ENCODE measurements around the gene OR1S2.
"Not testable (repeated sequence)": the region's sequence is repeated elsewhere in the genome, so short reads cannot be mapped to it uniquely, and the experiment has no call there.

OR1S2 gene

GRCh38 chr11:58204042-58204441 is at the start of gene OR1S2:
Gene OR1S2, minus strand, starts transcription at chr11:58204142. Its CDS starts 0 bp downstream, at chr11:58204142.
- DNase-seq (ENCODE audit: low spot score) = no peak

- DNase-seq (ENCODE audit: low spot score) = no peak
Observed at GRCh38 chr11:58243954-58244353, 40.0 kb upstream of the OR1S2 start.

GRCh38 chr11:58227956-58228615 is 24.1 kb upstream of the OR1S2 start:
- no peak for DNase-seq (ENCODE audit: low spot score)

- no peak for DNase-seq (ENCODE audit: low spot score)
Observed at GRCh38 chr11:58222721-58223120, 18.8 kb upstream of the OR1S2 start.

- DNase-seq (ENCODE audit: low spot score) = no peak
Observed at GRCh38 chr11:58216476-58216875, 12.5 kb upstream of the OR1S2 start.

- not testable (repeated sequence) for DNase-seq (ENCODE audit: low spot score)
Observed at GRCh38 chr11:58212420-58212819, 8.5 kb upstream of the OR1S2 start, which contains the start of gene OR1S1. Gene OR1S1, plus strand, starts transcription at chr11:58212720.

GRCh38 chr11:58199271-58199670 is 4.7 kb downstream of the OR1S2 start:
- DNase-seq (ENCODE audit: low spot score) = no peak

GRCh38 chr11:58195939-58196338 is 8.0 kb downstream of the OR1S2 start:
- DNase-seq (ENCODE audit: low spot score) = no peak

- DNase-seq (ENCODE audit: low spot score) = no peak
Observed at GRCh38 chr11:58193391-58193790, 10.6 kb downstream of the OR1S2 start.

GRCh38 chr11:58192229-58192628 is 11.7 kb downstream of the OR1S2 start:
- DNase-seq (ENCODE audit: low spot score) = no peak

- DNase-seq (ENCODE audit: low spot score) = no peak
Observed at GRCh38 chr11:58188770-58189169, 15.2 kb downstream of the OR1S2 start, which contains the start of gene OR9Q2. Gene OR9Q2, plus strand, starts transcription at chr11:58189070. Its CDS starts 1,421 bp downstream, at chr11:58190491.

- no peak for DNase-seq (ENCODE audit: low spot score)
Observed at GRCh38 chr11:58186938-58187337, 17.0 kb downstream of the OR1S2 start.

GRCh38 chr11:58179648-58180047 is 24.3 kb downstream of the OR1S2 start:
- no peak for DNase-seq (ENCODE audit: low spot score)

GRCh38 chr11:58178444-58178843 is 25.5 kb downstream of the OR1S2 start:
- no peak for DNase-seq (ENCODE audit: low spot score)

GRCh38 chr11:58177409-58178054 is 26.4 kb downstream of the OR1S2 start:
- no peak for DNase-seq (ENCODE audit: low spot score)

- DNase-seq (ENCODE audit: low spot score) = no peak
Observed at GRCh38 chr11:58165504-58166106, 38.3 kb downstream of the OR1S2 start.

GRCh38 chr11:58164990-58165389 is 39.0 kb downstream of the OR1S2 start:
- no peak for DNase-seq (ENCODE audit: low spot score)

GRCh38 chr11:58164389-58164788 is 39.6 kb downstream of the OR1S2 start:
- DNase-seq (ENCODE audit: low spot score) = no peak

Measured in pons (tissue), 1 donor.